Measurements from ENCODE around the gene DIRAS1.
A peak's percentile ranks its signal among the peaks of the same experiment; 100 is the strongest.

The DIRAS1 gene

GRCh38 chr19:2732157-2732725 lies 11.1 kb upstream of the DIRAS1 start:
- intact Hi-C loops (cut with DNase I): no loop called here
- no peak for DNase-seq

GRCh38 chr19:2731181-2731995 lies 10.2 kb upstream of the DIRAS1 start:
- intact Hi-C loops (cut with DNase I): no loop called here

GRCh38 chr19:2729943-2730818 lies 9.0 kb upstream of the DIRAS1 start:
- no peak for DNase-seq
- intact Hi-C loops (cut with DNase I): no loop called here

More at GRCh38 chr19:2731181-2731995, 10.2 kb upstream of the DIRAS1 start:
- no peak for DNase-seq

- intact Hi-C loops (cut with DNase I): no loop called here
- DNase-seq: no peak
Observed at GRCh38 chr19:2728783-2729387, 7.7 kb upstream of the DIRAS1 start.

GRCh38 chr19:2727640-2727944 lies 6.4 kb upstream of the DIRAS1 start:
- intact Hi-C loops (cut with DNase I): no loop called here
- DNase-seq: no peak

GRCh38 chr19:2726904-2727639 lies 5.9 kb upstream of the DIRAS1 start:
- intact Hi-C loops (cut with DNase I): no loop called here

GRCh38 chr19:2726160-2726855 lies 5.1 kb upstream of the DIRAS1 start:
- no peak for DNase-seq
- intact Hi-C loops (cut with DNase I): no loop called here

More at GRCh38 chr19:2726904-2727639, 5.9 kb upstream of the DIRAS1 start:
- DNase-seq: no peak

- DNase-seq: no peak
- intact Hi-C loops (cut with DNase I): no loop called here
Observed at GRCh38 chr19:2724148-2724557, 3.0 kb upstream of the DIRAS1 start.

GRCh38 chr19:2723747-2724146 lies 2.6 kb upstream of the DIRAS1 start:
- DNase-seq: no peak
- intact Hi-C loops (cut with DNase I): no loop called here

- no peak for DNase-seq
- intact Hi-C loops (cut with DNase I): no loop called here
Observed at GRCh38 chr19:2723345-2723715, 2.2 kb upstream of the DIRAS1 start.

- peak in 9 of 42 donors; percentile 14 to 70 (median 51) for DNase-seq
- intact Hi-C loops (cut with DNase I): no loop called here
Observed at GRCh38 chr19:2722541-2723344, 1.6 kb upstream of the DIRAS1 start.

- DNase-seq: no peak
- intact Hi-C loops (cut with DNase I): no loop called here
Observed at GRCh38 chr19:2721570-2722540, 683 bp upstream of the DIRAS1 start.

- intact Hi-C loops (cut with DNase I): no loop called here
- DNase-seq: peak in 39 of 42 donors; percentile 41 to 84 (median 64)
Observed at GRCh38 chr19:2719920-2720776, 1.0 kb downstream of the DIRAS1 start.

GRCh38 chr19:2719232-2719735 lies 1.9 kb downstream of the DIRAS1 start:
- intact Hi-C loops (cut with DNase I): no loop called here
- DNase-seq: no peak
